ENCODE data around the gene KCTD13. TPM values are rescaled to one million over a fixed set of nuclear protein-coding genes. Genes with fewer than 3 reads are reported as not detected.

Gene KCTD13
- total RNA-seq, 4 donors from 2014 or later: 40.3 to 110 (median 57.4) TPM

- intact Hi-C loops (cut with DNase I; ENCODE audit: low total_unique reads) (no loop called here), in situ Hi-C loops (cut with MboI; ENCODE audit: low pct_ligation_motif_present in 1 of 4, low pct_unique_long_range_greater_than_20kb in 1 of 4, low sequenced_read_pairs in 3 of 4) (no loop called here)
- 93 to 96% methylated on average over 3 to 7 of the region's 7 CpGs for WGBS, 2 donors (ENCODE audit: low coverage in 1 of 2)
- H3K4me3 ChIP-seq: no peak overlapping the region
- TF ChIP-seq POLR2A (IDR thresholded peaks at IDR 0.05) (no peak), EP300 (IDR thresholded peaks at IDR 0.05; ENCODE audit: low read depth) (no peak), POLR2AphosphoS5 (IDR thresholded peaks at IDR 0.05) (no peak), CTCF (IDR thresholded peaks at IDR 0.05) (no peak)
- H3K9me3 ChIP-seq: no peaks in the 10 kb centered on the region
- peaks cover 4% of the 10 kb centered on the region for H3K27me3 ChIP-seq
- no peak overlapping the region for H3K27ac ChIP-seq
- no peaks in the 10 kb centered on the region for H3K36me3 ChIP-seq
- DNase-seq: no peak
- H3K4me1 ChIP-seq: peaks cover 2 to 13% (median 8%) of the 10 kb centered on the region in 4 donors
These were observed 21.1 kb downstream of the KCTD13 start for GRCh38 chr16:29904947-29905346.

- TF ChIP-seq POLR2A (IDR thresholded peaks at IDR 0.05): no peak
- TF ChIP-seq POLR2AphosphoS5 (IDR thresholded peaks at IDR 0.05): no peak
- no peak for TF ChIP-seq EP300 (IDR thresholded peaks at IDR 0.05; ENCODE audit: low read depth)
- no peak for TF ChIP-seq CTCF (IDR thresholded peaks at IDR 0.05)
- Histone ChIP-seq H3K36me3 (no peaks in the 10 kb centered on the region), H3K4me1 (peaks cover 2 to 22% (median 15%) of the 10 kb centered on the region in 4 donors), H3K4me3 (no peak overlapping the region), H3K27ac (no peak overlapping the region), H3K9me3 (no peaks in the 10 kb centered on the region), H3K27me3 (peaks cover 12% of the 10 kb centered on the region)
- in situ Hi-C loops (cut with MboI; ENCODE audit: low pct_ligation_motif_present in 1 of 4, low pct_unique_long_range_greater_than_20kb in 1 of 4, low sequenced_read_pairs in 3 of 4): no loop called here
- WGBS, 2 donors (ENCODE audit: low coverage in 1 of 2): 77 to 80% methylated on average over 4 of the region's 4 CpGs
- intact Hi-C loops (cut with DNase I; ENCODE audit: low total_unique reads): no loop called here
- no peak for DNase-seq
These were observed 22.4 kb downstream of the KCTD13 start for GRCh38 chr16:29903590-29903989.

- in situ Hi-C loops (cut with MboI; ENCODE audit: low pct_ligation_motif_present in 1 of 4, low pct_unique_long_range_greater_than_20kb in 1 of 4, low sequenced_read_pairs in 3 of 4): no loop called here
- TF ChIP-seq POLR2A (IDR thresholded peaks at IDR 0.05): no peak
- no peak for TF ChIP-seq CTCF (IDR thresholded peaks at IDR 0.05)
- no peak for TF ChIP-seq POLR2AphosphoS5 (IDR thresholded peaks at IDR 0.05)
- no peak for TF ChIP-seq EP300 (IDR thresholded peaks at IDR 0.05; ENCODE audit: low read depth)
- Histone ChIP-seq H3K36me3 (no peaks in the 10 kb centered on the region), H3K27ac (no peak overlapping the region), H3K9me3 (no peaks in the 10 kb centered on the region), H3K4me1 (peaks cover 2 to 22% (median 15%) of the 10 kb centered on the region in 4 donors), H3K27me3 (peaks cover 31% of the 10 kb centered on the region), H3K4me3 (no peak overlapping the region)
- WGBS, 2 donors (ENCODE audit: low coverage in 1 of 2): 88% methylated on average over 16 of the region's 19 CpGs; no CpG with 5 or more reads in 1 of the 2 donors
- no peak for DNase-seq
- intact Hi-C loops (cut with DNase I; ENCODE audit: low total_unique reads): no loop called here
These were observed 24.4 kb downstream of the KCTD13 start for GRCh38 chr16:29901607-29901945.

GRCh38 chr16:29900888-29901606 lies 25.0 kb downstream of the KCTD13 start:
- Histone ChIP-seq H3K4me3 (peak overlapping the region in 3 of 4 donors; percentile 30 to 74 (median 63)), H3K27me3 (peaks cover 31% of the 10 kb centered on the region), H3K36me3 (no peaks in the 10 kb centered on the region), H3K27ac (no peak overlapping the region), H3K4me1 (peaks cover 2 to 22% (median 15%) of the 10 kb centered on the region in 4 donors), H3K9me3 (no peaks in the 10 kb centered on the region)
- no peak for TF ChIP-seq CTCF (IDR thresholded peaks at IDR 0.05)
- TF ChIP-seq EP300 (IDR thresholded peaks at IDR 0.05; ENCODE audit: low read depth): no peak
- TF ChIP-seq POLR2AphosphoS5 (IDR thresholded peaks at IDR 0.05): no peak
- no peak for TF ChIP-seq POLR2A (IDR thresholded peaks at IDR 0.05)
- 22 to 60% methylated on average over 5 to 31 of the region's 31 CpGs for WGBS, 2 donors (ENCODE audit: low coverage in 1 of 2)
- DNase-seq: no peak
- intact Hi-C loops (cut with DNase I; ENCODE audit: low total_unique reads) (no loop called here), in situ Hi-C loops (cut with MboI; ENCODE audit: low pct_ligation_motif_present in 1 of 4, low pct_unique_long_range_greater_than_20kb in 1 of 4, low sequenced_read_pairs in 3 of 4) (no loop called here)
